Calu3 (cell line): ENCODE measurements around the gene NOX3. TPM values are rescaled to one million over a fixed set of nuclear protein-coding genes. Genes with fewer than 3 reads are reported as not detected.

ENCODE experiments used
- BruUV-seq: library from RNA; stranded (reverse); fragments of 400-500 nt; replicated peaks from 2 replicates; lab custom pipeline; 2021; lab: Mats Ljungman, UMichigan
- CTCF ChIA-PET: fragments of 300-600 bp; sonication (Branson Sonifier 250); formaldehyde crosslinking; loops from one replicate; lab custom pipeline; 2022; ENCODE audit warnings: antibody characterized with exemption; lab: Charles Lee
- DNase-seq: peaks from one replicate; pipeline ENCODE4 v3.0.0; 2022
- H3K27ac Mint-ChIP-seq: one replicate; pipeline ENCODE4 v1.8.0; 2022; ENCODE audit warnings: mixed read lengths; ENCODE audit not compliant: unreplicated experiment
- H3K27me3 Mint-ChIP-seq: one replicate; pipeline ENCODE4 v1.8.0; 2022; ENCODE audit warnings: mixed read lengths; ENCODE audit not compliant: unreplicated experiment
- H3K36me3 Mint-ChIP-seq: one replicate; pipeline ENCODE4 v1.8.0; 2022; ENCODE audit warnings: mild to moderate bottlenecking, moderate library complexity, mixed read lengths; ENCODE audit not compliant: insufficient read depth, unreplicated experiment
- H3K4me1 Mint-ChIP-seq: one replicate; pipeline ENCODE4 v1.8.0; 2022; ENCODE audit warnings: mild to moderate bottlenecking, low read depth, mixed read lengths; ENCODE audit not compliant: unreplicated experiment
- H3K4me3 Mint-ChIP-seq: one replicate; pipeline ENCODE4 v1.8.0; 2022; ENCODE audit warnings: mild to moderate bottlenecking, low read depth, moderate library complexity, mixed read lengths; ENCODE audit not compliant: unreplicated experiment
- H3K9me3 Mint-ChIP-seq: one replicate; pipeline ENCODE4 v1.8.0; 2022; ENCODE audit warnings: low read depth, mixed read lengths; ENCODE audit not compliant: unreplicated experiment
- CTCF ChIP-seq: fragments of 200-600 bp; IDR thresholded peaks from one replicate; pipeline ENCODE4 v1.8.0; 2022; ENCODE audit warnings: antibody characterized with exemption; ENCODE audit not compliant: unreplicated experiment
- intact Hi-C: fragments of 100-400 bp; cut with micrococcal nuclease; formaldehyde crosslinking; loops from one replicate; pipeline ENCODE4 v1.10.0; 2022; ENCODE audit not compliant: unreplicated experiment
- total RNA-seq: library from RNA; stranded (reverse); gene quantifications from 2 replicates; pipeline ENCODE4 v1.2.3, GENCODE V29; 2022

Gene NOX3
- total RNA-seq, 1 experiment from 2014 or later: not detected

GRCh38 chr6:155388591-155388990, 67.0 kb downstream of the NOX3 start:
- no TSS peak for BruUV-seq
- Mint-ChIP-seq H3K27me3 (no peaks in the 10 kb centered on the region), H3K4me3 (no peak overlapping the region), H3K4me1 (no peaks in the 10 kb centered on the region), H3K9me3 (peaks cover 8% of the 10 kb centered on the region), H3K27ac (no peak overlapping the region), H3K36me3 (no peaks in the 10 kb centered on the region)
- CTCF ChIA-PET: no interaction called here
- no peak for DNase-seq
- no peak for TF ChIP-seq CTCF
- intact Hi-C loops: no loop called here

- Mint-ChIP-seq H3K27me3 (no peaks in the 10 kb centered on the region), H3K4me1 (no peaks in the 10 kb centered on the region), H3K27ac (no peak overlapping the region), H3K4me3 (no peak overlapping the region), H3K9me3 (peaks cover 8% of the 10 kb centered on the region), H3K36me3 (no peaks in the 10 kb centered on the region)
- intact Hi-C loops: no loop called here
- no peak for TF ChIP-seq CTCF
- no TSS peak for BruUV-seq
- CTCF ChIA-PET: no interaction called here
- DNase-seq: no peak
Measured at GRCh38 chr6:155387481-155387880, 68.2 kb downstream of the NOX3 start.

- no peaks in the 10 kb centered on the region for H3K27me3 Mint-ChIP-seq
- DNase-seq: no peak
- no peak for TF ChIP-seq CTCF
- intact Hi-C loops: no loop called here
- H3K9me3 Mint-ChIP-seq: peaks cover 5% of the 10 kb centered on the region
- H3K27ac Mint-ChIP-seq: no peak overlapping the region
- no TSS peak for BruUV-seq
- CTCF ChIA-PET: interaction anchor here (0.6 kb wide), 1 partner anchor 46 kb away, joined by 3 read pairs; no protein-coding TSS in a partner anchor
- H3K4me1 Mint-ChIP-seq: no peaks in the 10 kb centered on the region
- no peaks in the 10 kb centered on the region for H3K36me3 Mint-ChIP-seq
- no peak overlapping the region for H3K4me3 Mint-ChIP-seq
Measured at GRCh38 chr6:155384321-155384952, 71.2 kb downstream of the NOX3 start.

- CTCF ChIA-PET: interaction anchor here (0.6 kb wide), 1 partner anchor 46 kb away, joined by 3 read pairs; no protein-coding TSS in a partner anchor
- no TSS peak for BruUV-seq
- Mint-ChIP-seq H3K4me1 (no peaks in the 10 kb centered on the region), H3K4me3 (no peak overlapping the region), H3K27ac (no peak overlapping the region), H3K9me3 (peaks cover 3% of the 10 kb centered on the region), H3K27me3 (no peaks in the 10 kb centered on the region), H3K36me3 (no peaks in the 10 kb centered on the region)
- intact Hi-C loops: no loop called here
- no peak for TF ChIP-seq CTCF
- no peak for DNase-seq
Measured at GRCh38 chr6:155383913-155384312, 71.7 kb downstream of the NOX3 start.
